Chondrocyte (in vitro differentiated cells): ENCODE data around the gene ATP5PD. TPM values are rescaled to one million over a fixed set of nuclear protein-coding genes. Genes with fewer than 3 reads are reported as not detected.

ENCODE experiments used
- DNase-seq: peaks from one replicate; pipeline ENCODE4 v3.0.0; 2021; ENCODE audit warnings: mixed read lengths, low spot score
- H3K27ac Mint-ChIP-seq: one replicate; pipeline ENCODE4 v1.8.0; 2021; ENCODE audit warnings: mild to moderate bottlenecking, moderate library complexity, mixed read lengths; ENCODE audit not compliant: unreplicated experiment
- H3K27me3 Mint-ChIP-seq: 2 replicates; pipeline ENCODE4 v1.8.0; 2021; ENCODE audit warnings: low read depth, mixed read lengths
- H3K36me3 Mint-ChIP-seq: 2 replicates; pipeline ENCODE4 v1.8.0; 2021; ENCODE audit warnings: low read depth, mixed read lengths
- H3K4me1 Mint-ChIP-seq: 2 replicates; pipeline ENCODE4 v1.8.0; 2021; ENCODE audit warnings: low read depth, mild to moderate bottlenecking, mixed read lengths
- H3K4me3 Mint-ChIP-seq: one replicate; pipeline ENCODE4 v1.8.0; 2021; ENCODE audit warnings: mild to moderate bottlenecking, moderate library complexity, mixed read lengths; ENCODE audit not compliant: unreplicated experiment
- H3K9me3 Mint-ChIP-seq: 2 replicates; pipeline ENCODE4 v1.8.0; 2021; ENCODE audit warnings: low read depth, mixed read lengths
- CTCF ChIP-seq: fragments of 200-600 bp; sonication (generic); IDR thresholded peaks from 2 replicates; pipeline ENCODE4 v1.5.0; 2021; ENCODE audit warnings: antibody characterized with exemption, mild to moderate bottlenecking, moderate library complexity
- total RNA-seq: library from RNA; stranded (reverse); gene quantifications from 3 replicates; pipeline ENCODE4 v1.2.1, GENCODE V29; 2021

ATP5PD gene
- total RNA-seq, 1 donor from 2014 or later: 183 TPM

DNA sequence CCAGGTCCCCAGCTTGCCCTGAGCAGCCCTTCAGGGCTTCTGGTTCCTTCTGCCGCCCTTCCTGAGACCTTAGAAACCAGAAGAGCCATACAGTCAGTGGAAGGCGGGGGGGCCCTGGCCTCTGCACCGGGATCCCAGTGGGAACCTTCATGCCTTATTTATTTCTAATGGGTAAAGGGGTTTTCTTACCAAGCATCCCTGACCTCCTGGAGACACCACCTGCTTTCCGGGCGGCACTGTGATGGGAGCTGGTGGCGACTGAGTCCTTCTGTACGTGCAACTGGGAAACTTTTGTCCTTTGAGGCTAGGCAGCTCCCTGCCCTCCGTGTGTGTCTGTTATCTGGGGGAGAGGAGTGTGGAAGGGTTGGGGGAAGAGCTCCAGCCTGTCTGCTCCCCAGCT is 41.5 kb downstream of the ATP5PD start:
- Mint-ChIP-seq H3K27me3 (no peaks in the 10 kb centered on the region), H3K4me3 (no peak overlapping the region)

GRCh38 chr17:75004371-75004770 is 42.4 kb downstream of the ATP5PD start:
- no peak for DNase-seq
- H3K27me3 Mint-ChIP-seq: no peaks in the 10 kb centered on the region
- H3K9me3 Mint-ChIP-seq: no peaks in the 10 kb centered on the region
- H3K4me1 Mint-ChIP-seq: no peaks in the 10 kb centered on the region
- TF ChIP-seq CTCF: no peak
- peaks cover 14% of the 10 kb centered on the region for H3K36me3 Mint-ChIP-seq
- H3K27ac Mint-ChIP-seq: no peak overlapping the region
- no peak overlapping the region for H3K4me3 Mint-ChIP-seq

More for the DNA sequence above, 41.5 kb downstream of the ATP5PD start:
- DNase-seq: peak; percentile 54
- no peak for TF ChIP-seq CTCF
- Mint-ChIP-seq H3K36me3 (peaks cover 14% of the 10 kb centered on the region), H3K27ac (no peak overlapping the region), H3K4me1 (no peaks in the 10 kb centered on the region), H3K9me3 (no peaks in the 10 kb centered on the region)

DNA sequence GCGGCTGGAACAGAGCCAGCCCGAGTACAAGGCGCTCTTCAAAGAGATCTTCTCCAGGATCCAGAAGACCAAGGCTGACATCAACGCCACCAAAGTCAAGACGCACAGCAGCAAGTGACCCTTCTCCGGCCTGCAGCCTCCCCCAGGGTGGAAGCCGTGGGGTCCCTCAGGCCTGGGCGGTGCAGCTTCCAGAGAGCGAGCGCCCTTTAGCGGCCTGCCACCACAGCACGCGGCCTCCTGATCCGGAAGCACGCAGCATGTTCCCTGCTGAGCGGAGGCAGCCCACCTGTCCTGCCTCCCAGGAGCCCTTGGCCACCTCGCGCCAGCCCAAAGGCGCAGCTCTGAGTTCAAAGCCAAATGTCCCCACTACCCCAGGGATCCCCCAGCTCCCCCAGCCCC is 42.8 kb downstream of the ATP5PD start:
- peaks cover 14% of the 10 kb centered on the region for H3K36me3 Mint-ChIP-seq
- H3K4me3 Mint-ChIP-seq: no peak overlapping the region
- H3K27me3 Mint-ChIP-seq: no peaks in the 10 kb centered on the region
- H3K4me1 Mint-ChIP-seq: no peaks in the 10 kb centered on the region
- no peak for TF ChIP-seq CTCF
- no peak overlapping the region for H3K27ac Mint-ChIP-seq
- no peaks in the 10 kb centered on the region for H3K9me3 Mint-ChIP-seq
- no peak for DNase-seq

GRCh38 chr17:75003070-75003956 is 43.5 kb downstream of the ATP5PD start:
- Mint-ChIP-seq H3K27me3 (no peaks in the 10 kb centered on the region), H3K4me3 (no peak overlapping the region), H3K9me3 (no peaks in the 10 kb centered on the region), H3K4me1 (no peaks in the 10 kb centered on the region), H3K36me3 (peaks cover 14% of the 10 kb centered on the region), H3K27ac (no peak overlapping the region)
- TF ChIP-seq CTCF: no peak
- DNase-seq: peak; percentile 92

DNA sequence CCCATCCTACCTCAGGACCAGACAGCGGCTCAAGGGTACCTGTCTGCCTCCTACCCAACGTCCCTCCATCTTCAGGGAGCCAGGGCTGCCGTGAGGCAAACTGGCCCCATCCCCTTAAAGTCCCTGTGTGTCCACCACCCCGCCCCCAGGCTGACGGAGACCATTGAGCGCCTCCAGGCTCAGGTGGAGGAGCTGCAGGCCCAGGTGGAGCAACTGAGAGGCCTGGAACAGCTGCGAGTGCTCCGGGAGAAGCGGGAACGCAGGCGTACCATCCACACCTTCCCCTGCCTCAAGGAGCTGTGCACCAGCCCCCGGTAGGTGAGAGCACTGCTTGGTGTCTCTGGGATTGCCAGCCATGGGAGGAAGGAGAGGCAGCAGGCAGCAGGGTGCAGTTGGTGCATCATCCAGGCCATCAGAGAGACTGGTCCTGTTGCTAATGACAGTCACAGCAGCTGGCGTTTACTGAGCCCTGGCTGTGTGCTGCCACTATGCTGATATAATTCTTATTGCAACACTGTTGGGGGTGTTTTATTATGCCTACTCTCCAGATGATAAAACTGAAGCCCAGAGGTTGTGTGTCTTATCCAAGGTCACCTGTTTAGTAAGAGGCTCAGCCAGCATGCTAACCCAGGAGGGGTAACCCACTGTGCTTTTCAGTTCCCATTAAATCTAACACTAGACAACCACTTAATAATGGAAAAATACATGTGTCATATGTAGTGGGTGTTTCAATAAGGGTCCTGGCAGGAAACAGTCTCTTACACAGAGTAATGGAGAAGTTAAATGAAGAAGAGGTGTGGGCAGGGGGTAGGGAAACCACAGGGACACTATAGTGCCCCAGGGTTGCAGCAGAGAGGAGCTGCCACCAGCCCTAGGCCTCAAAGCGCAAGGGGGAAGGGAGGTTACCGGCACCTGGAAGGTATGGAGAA is 44.6 kb downstream of the ATP5PD start:
- Mint-ChIP-seq H3K4me1 (no peaks in the 10 kb centered on the region), H3K27me3 (no peaks in the 10 kb centered on the region), H3K9me3 (no peaks in the 10 kb centered on the region), H3K4me3 (no peak overlapping the region), H3K36me3 (peaks cover 14% of the 10 kb centered on the region), H3K27ac (no peak overlapping the region)
- DNase-seq: no peak
- TF ChIP-seq CTCF: no peak
